ENCODE data around the gene AGPAT2. TPM values are rescaled to one million over a fixed set of nuclear protein-coding genes. Genes with fewer than 3 reads are reported as not detected.

Gene AGPAT2
- total RNA-seq, 4 donors from 2014 or later, result 28.8 to 43.6 (median 38.4) TPM

DNA sequence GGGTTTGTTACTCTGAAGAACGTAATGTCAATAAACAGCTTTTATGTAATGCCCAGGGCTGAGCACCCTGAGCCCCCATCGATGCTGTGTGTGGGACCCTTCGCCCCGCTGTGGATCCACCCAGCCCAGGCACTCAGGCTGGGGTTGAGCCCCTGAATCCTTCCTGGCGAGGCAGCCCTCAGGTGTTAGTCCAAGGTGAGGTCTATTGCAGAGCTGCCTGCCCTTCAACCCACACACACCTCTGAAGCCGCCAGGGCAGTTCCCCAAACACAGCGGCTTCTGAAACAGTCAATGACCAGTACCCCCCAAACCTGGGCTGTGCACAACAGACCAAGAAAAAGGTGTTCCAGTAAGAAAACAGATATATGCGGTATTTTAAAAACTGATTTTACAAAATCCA lies 36.7 kb upstream of the AGPAT2 start:
- no peak for TF ChIP-seq EP300 (IDR thresholded peaks at IDR 0.05)
- no peak for TF ChIP-seq POLR2AphosphoS5 (IDR thresholded peaks at IDR 0.05)
- no peak for TF ChIP-seq POLR2A (IDR thresholded peaks at IDR 0.05)
- TF ChIP-seq, protein P1, sequence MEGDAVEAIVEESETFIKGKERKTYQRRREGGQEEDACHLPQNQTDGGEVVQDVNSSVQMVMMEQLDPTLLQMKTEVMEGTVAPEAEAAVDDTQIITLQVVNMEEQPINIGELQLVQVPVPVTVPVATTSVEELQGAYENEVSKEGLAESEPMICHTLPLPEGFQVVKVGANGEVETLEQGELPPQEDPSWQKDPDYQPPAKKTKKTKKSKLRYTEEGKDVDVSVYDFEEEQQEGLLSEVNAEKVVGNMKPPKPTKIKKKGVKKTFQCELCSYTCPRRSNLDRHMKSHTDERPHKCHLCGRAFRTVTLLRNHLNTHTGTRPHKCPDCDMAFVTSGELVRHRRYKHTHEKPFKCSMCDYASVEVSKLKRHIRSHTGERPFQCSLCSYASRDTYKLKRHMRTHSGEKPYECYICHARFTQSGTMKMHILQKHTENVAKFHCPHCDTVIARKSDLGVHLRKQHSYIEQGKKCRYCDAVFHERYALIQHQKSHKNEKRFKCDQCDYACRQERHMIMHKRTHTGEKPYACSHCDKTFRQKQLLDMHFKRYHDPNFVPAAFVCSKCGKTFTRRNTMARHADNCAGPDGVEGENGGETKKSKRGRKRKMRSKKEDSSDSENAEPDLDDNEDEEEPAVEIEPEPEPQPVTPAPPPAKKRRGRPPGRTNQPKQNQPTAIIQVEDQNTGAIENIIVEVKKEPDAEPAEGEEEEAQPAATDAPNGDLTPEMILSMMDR (IDR thresholded peaks at IDR 0.05), result no peak
- ATAC-seq, result no peak
- Histone ChIP-seq H3K27ac (no peak overlapping the region), H3K4me3 (no peak overlapping the region), H3K4me1 (peaks cover 0 to 95% (median 50%) of the 10 kb centered on the region in 3 donors), H3K9me3 (no peaks in the 10 kb centered on the region), H3K27me3 (no peaks in the 10 kb centered on the region), H3K36me3 (peaks cover 0 to 61% of the 10 kb centered on the region in 2 donors)
- 57% methylated on average over 1 of the region's 8 CpGs; no CpG with 5 or more reads in 1 of the 2 donors for WGBS, 2 donors (ENCODE audit: low coverage in 1 of 2)

DNA sequence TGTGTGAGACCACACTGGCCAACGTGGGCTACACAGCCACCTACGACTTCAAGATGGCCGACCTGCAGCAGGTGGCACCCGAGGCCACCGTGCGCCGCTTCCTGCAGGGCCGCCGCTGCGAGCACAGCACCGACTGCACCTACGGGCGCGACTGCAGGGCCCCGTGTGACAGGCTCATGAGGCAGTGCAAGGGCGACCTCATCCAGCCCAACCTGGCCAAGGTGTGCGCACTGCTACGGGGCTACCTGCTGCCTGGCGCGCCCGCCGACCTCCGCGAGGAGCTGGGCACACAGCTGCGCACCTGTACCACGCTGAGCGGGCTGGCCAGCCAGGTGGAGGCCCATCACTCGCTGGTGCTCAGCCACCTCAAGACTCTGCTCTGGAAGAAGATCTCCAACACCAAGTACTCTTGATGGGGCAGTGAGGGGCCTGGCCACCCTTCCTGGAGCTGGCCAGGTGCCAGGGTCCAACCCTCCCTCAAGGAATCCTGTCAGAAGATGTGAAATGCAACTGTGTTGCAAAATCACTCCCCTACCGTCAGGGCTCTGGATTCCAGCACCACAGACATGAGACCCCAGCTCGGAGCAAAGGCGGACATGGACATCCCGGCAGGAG lies 36.2 kb upstream of the AGPAT2 start:
- H3K4me3 ChIP-seq, result no peak overlapping the region
- TF ChIP-seq, protein P1 (IDR thresholded peaks at IDR 0.05), result no peak
- TF ChIP-seq EP300 (IDR thresholded peaks at IDR 0.05) (no peak), POLR2AphosphoS5 (IDR thresholded peaks at IDR 0.05) (no peak), POLR2A (IDR thresholded peaks at IDR 0.05) (no peak)
- no peak for ATAC-seq
- H3K27ac ChIP-seq, result no peak overlapping the region
- no peaks in the 10 kb centered on the region for H3K9me3 ChIP-seq
- peaks cover 0 to 61% of the 10 kb centered on the region in 2 donors for H3K36me3 ChIP-seq
- WGBS, 2 donors (ENCODE audit: low coverage in 1 of 2), result 92% methylated on average over 14 of the region's 32 CpGs; no CpG with 5 or more reads in 1 of the 2 donors
- H3K27me3 ChIP-seq, result no peaks in the 10 kb centered on the region
- peaks cover 0 to 94% (median 47%) of the 10 kb centered on the region in 3 donors for H3K4me1 ChIP-seq

DNA sequence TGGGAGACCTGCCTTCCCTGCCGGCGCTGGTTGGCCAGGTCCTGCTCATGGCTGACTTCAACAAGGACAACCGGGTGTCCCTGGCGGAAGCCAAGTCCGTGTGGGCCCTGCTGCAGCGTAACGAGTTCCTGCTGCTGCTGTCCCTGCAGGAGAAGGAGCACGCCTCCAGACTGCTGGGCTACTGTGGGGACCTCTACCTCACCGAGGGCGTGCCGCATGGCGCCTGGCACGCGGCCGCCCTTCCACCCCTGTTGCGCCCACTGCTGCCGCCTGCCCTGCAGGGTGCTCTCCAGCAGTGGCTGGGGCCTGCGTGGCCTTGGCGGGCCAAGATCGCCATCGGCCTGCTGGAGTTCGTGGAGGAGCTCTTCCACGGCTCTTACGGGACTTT lies 35.7 kb upstream of the AGPAT2 start:
- no peak overlapping the region for H3K27ac ChIP-seq
- peaks cover 0 to 61% of the 10 kb centered on the region in 2 donors for H3K36me3 ChIP-seq
- ATAC-seq, result no peak
- H3K4me1 ChIP-seq, result peaks cover 0 to 91% (median 47%) of the 10 kb centered on the region in 3 donors
- whole genome bisulfite sequencing, 2 donors (ENCODE audit: low coverage in 1 of 2), result no CpG with 5 or more reads among the region's 24 CpGs
- no peak for TF ChIP-seq POLR2AphosphoS5 (IDR thresholded peaks at IDR 0.05)
- no peak for TF ChIP-seq EP300 (IDR thresholded peaks at IDR 0.05)
- no peak for TF ChIP-seq POLR2A (IDR thresholded peaks at IDR 0.05)
- TF ChIP-seq, protein P1 (IDR thresholded peaks at IDR 0.05), result no peak
- no peaks in the 10 kb centered on the region for H3K9me3 ChIP-seq
- no peaks in the 10 kb centered on the region for H3K27me3 ChIP-seq
- no peak overlapping the region for H3K4me3 ChIP-seq

DNA sequence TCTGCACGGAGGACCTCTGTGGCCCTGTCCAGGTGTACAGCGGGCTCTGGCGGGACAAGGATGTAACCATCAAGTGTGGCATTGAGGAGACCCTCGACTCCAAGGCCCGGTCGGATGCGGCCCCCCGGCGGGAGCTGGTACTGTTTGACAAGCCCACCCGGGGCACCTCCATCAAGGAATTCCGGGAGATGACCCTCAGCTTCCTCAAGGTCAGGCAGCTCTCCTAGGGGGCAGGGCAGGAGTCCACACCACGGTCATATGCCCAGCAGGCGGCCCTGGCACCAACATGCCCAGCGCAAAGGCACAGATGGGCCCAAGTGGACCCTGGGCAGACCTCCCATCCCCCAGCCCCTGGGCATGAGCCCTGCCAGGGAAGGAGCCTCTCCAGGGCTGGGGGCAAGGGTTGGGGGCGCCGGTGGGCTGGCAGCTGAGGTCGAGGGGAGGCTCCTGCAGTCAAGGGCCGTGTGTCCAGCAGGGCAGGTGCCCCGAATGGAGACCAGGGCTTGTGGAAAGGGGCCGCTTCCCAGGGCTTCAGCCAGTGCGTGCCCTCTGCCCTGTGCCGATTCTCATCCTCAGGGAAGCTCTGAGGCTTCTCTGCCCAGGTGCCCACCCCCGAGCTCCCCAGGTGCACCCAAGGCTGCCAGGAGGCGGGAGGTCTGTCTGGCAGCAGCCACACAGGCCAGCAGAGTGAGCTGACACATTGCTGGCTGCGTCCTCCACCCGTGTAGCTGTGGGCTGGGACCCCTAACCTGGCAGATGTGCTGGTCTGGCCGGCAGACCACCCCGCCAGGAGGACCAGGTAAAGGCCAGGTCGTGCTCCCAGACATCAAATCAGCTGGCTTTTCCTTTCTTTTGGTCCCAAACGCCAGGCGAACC lies 35.1 kb upstream of the AGPAT2 start:
- peaks cover 0 to 61% of the 10 kb centered on the region in 2 donors for H3K36me3 ChIP-seq

DNA sequence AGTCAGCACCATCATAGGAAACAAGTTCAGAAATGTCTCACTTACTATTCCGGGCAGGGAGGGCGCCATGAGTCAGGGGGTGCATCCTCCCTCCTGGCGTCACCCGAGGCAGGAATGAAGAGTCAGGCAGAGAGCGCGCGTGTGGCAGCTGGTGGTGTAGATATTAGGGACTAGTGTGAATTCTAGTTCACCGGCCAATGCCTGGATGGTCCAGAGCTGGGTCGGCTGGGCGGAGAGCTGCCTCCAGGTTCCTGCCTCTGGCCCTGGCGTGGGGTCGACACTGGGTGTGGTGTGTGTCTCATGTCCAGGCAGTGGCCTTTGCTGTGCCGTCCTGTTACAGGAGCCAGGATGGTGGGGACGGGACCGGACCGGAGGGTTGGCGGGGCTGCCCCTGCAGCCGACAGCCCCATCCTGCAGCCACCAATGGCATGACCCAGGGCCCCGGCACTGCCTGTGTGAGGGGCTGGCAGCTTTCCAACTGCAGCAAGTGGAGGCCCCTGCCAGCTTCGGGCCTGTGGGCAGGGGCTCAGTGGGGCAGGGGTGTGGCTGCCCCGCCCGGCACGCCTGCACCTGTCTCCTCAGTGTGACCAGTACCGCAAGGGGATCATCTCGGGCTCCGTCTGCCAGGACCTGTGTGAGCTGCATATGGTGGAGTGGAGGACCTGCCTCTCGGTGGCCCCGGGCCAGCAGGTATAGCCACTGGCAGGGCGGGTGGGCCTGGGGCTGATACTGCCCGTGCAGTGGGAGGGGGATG lies 34.3 kb upstream of the AGPAT2 start:
- ATAC-seq, result peak; percentile 38
- Histone ChIP-seq H3K9me3 (no peaks in the 10 kb centered on the region), H3K27ac (peak overlapping the region in 3 of 4 donors; percentile 52 to 59 (median 58)), H3K4me1 (peaks cover 0 to 80% (median 38%) of the 10 kb centered on the region in 3 donors), H3K36me3 (peaks cover 0 to 58% of the 10 kb centered on the region in 2 donors), H3K27me3 (peaks cover 7% of the 10 kb centered on the region), H3K4me3 (no peak overlapping the region)
- WGBS, 2 donors (ENCODE audit: low coverage in 1 of 2), result 58% methylated on average over 8 of the region's 30 CpGs; no CpG with 5 or more reads in 1 of the 2 donors
- TF ChIP-seq, protein P1 (IDR thresholded peaks at IDR 0.05), result no peak
- no peak for TF ChIP-seq EP300 (IDR thresholded peaks at IDR 0.05)
- TF ChIP-seq POLR2A (IDR thresholded peaks at IDR 0.05), result no peak
- TF ChIP-seq POLR2AphosphoS5 (IDR thresholded peaks at IDR 0.05), result no peak

More for the DNA sequence above, 35.1 kb upstream of the AGPAT2 start:
- Histone ChIP-seq H3K4me1 (peaks cover 0 to 88% (median 46%) of the 10 kb centered on the region in 3 donors), H3K9me3 (no peaks in the 10 kb centered on the region), H3K27ac (peak overlapping the region in 3 of 4 donors; percentile 52 to 59 (median 58)), H3K4me3 (no peak overlapping the region), H3K27me3 (peaks cover 3% of the 10 kb centered on the region)
- ATAC-seq, result no peak
- no CpG with 5 or more reads among the region's 31 CpGs for WGBS, 2 donors (ENCODE audit: low coverage in 1 of 2)
- TF ChIP-seq POLR2AphosphoS5 (IDR thresholded peaks at IDR 0.05), result no peak
- no peak for TF ChIP-seq POLR2A (IDR thresholded peaks at IDR 0.05)

Measured in gastroesophageal sphincter (tissue), 4 donors.